ENCODE data around the gene TOGARAM1.

Gene TOGARAM1

DNA sequence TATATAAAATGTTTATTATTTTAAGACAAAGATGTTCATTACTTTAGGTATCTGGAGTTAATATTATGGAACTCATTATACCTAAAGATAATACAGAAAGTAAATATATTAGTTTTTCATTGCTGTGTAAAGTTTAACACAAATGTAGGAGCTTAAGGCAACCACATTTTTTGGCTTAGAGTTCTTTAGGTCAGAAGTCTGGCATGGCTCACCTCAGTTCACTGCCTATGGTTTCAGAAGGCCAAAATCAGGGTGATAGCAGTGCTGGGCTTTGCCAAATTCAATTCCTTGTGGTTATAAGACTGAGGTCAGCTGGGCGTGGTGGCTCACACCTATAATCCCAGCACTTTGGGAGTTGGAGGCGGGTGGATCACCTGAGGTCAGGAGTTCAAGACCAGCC is 86.4 kb downstream of the TOGARAM1 start:
- no peak for TF ChIP-seq CTCF (IDR thresholded peaks at IDR 0.05; ENCODE audit: low read depth, low read length, missing control alignments)
- no peak overlapping the region for H3K4me3 ChIP-seq (replicated peaks; ENCODE audit: low read depth, low read length)
- DNase-seq (ENCODE audit: extremely low read depth, low read depth), result no peak

GRCh38 chr14:45051180-45051579 is 89.2 kb downstream of the TOGARAM1 start:
- DNase-seq (ENCODE audit: extremely low read depth, low read depth), result no peak
- TF ChIP-seq CTCF (IDR thresholded peaks at IDR 0.05; ENCODE audit: low read depth, low read length, missing control alignments), result no peak
- H3K4me3 ChIP-seq (replicated peaks; ENCODE audit: low read depth, low read length), result no peak overlapping the region

DNA sequence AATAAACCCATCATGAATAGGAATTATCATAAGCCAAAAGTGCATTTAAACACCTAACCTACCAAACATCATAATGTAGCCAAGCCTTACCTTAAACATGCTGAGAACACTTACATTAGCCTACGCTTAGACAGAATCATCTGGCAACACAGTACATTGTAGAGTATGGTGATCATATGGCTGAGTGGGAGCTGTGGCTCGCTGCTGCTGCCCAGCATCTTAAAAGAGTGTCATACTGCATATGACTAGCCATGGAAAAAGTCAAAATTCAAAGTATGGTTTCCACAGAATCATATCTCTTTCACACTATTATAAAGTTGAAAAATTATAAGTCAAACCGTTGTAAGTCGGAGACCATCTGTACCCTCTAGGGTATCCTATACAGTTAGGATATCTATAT is 89.9 kb downstream of the TOGARAM1 start:
- no peak for DNase-seq (ENCODE audit: extremely low read depth, low read depth)
- no peak overlapping the region for H3K4me3 ChIP-seq (replicated peaks; ENCODE audit: low read depth, low read length)
- TF ChIP-seq CTCF (IDR thresholded peaks at IDR 0.05; ENCODE audit: low read depth, low read length, missing control alignments), result no peak

- no peak overlapping the region for H3K4me3 ChIP-seq (replicated peaks; ENCODE audit: low read depth, low read length)
- no peak for TF ChIP-seq CTCF (IDR thresholded peaks at IDR 0.05; ENCODE audit: low read depth, low read length, missing control alignments)
- no peak for DNase-seq (ENCODE audit: extremely low read depth, low read depth)
These were observed 95.4 kb downstream of the TOGARAM1 start for GRCh38 chr14:45057349-45057748.

DNA sequence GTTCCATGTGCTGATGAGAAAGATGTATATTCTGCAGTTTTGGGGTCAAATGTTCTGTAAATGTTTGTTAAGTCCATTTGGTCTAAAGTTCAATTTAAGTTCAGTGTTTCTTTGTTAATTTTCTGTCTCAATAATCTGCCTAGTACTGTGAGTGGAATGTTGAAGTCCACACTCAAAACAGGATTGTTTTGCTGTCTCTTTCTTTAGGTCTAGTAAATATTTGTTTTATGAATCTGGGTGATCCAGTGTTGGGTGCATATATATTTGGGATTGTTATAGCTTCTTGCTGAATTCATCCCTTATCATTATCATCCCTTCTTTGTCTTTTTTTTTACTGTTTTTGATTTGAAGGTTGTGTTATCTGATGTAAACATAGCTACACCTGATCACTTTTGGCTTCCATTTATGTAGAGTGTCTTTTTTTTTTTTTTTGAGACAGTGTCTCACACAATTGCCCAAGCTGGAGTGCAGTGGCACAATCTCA is 95.9 kb downstream of the TOGARAM1 start:
- TF ChIP-seq CTCF (IDR thresholded peaks at IDR 0.05; ENCODE audit: low read depth, low read length, missing control alignments), result no peak
- no peak for DNase-seq (ENCODE audit: extremely low read depth, low read depth)
- no peak overlapping the region for H3K4me3 ChIP-seq (replicated peaks; ENCODE audit: low read depth, low read length)

GRCh38 chr14:45060551-45060950 is 98.6 kb downstream of the TOGARAM1 start:
- no peak for DNase-seq (ENCODE audit: extremely low read depth, low read depth)
- no peak for TF ChIP-seq CTCF (IDR thresholded peaks at IDR 0.05; ENCODE audit: low read depth, low read length, missing control alignments)
- no peak overlapping the region for H3K4me3 ChIP-seq (replicated peaks; ENCODE audit: low read depth, low read length)

DNA sequence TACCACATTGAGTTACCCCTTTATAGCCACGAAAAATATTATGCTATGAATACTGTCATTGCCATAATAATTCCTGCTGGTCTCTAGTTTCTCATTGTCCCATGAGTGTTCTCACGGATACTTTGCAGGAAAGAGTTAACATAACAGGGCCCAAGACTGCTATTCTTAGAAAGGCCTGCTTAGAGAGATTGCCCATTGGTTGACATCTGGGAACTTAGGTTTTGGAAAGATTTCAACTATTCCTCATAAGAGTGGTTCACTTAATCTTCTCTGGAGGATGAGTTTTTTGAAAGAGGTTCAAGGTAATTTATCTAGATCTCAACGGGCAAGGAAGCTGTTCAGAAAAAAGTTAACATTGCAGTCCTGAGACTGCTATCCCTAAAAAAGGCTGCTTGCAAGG is 103.5 kb downstream of the TOGARAM1 start:
- no peak for DNase-seq (ENCODE audit: extremely low read depth, low read depth)
- TF ChIP-seq CTCF (IDR thresholded peaks at IDR 0.05; ENCODE audit: low read depth, low read length, missing control alignments), result no peak
- no peak overlapping the region for H3K4me3 ChIP-seq (replicated peaks; ENCODE audit: low read depth, low read length)

Measured in HFF-Myc (cell line).